Measurements from ENCODE around the gene TBC1D22A.

TBC1D22A gene

GRCh38 chr22:47032091-47032943, 269.9 kb downstream of the TBC1D22A start:
- Histone ChIP-seq H3K4me3 (IDR thresholded peaks at IDR 0.05; ENCODE audit: insufficient read depth, low read depth, low read length) (no peak overlapping the region), H3K27me3 (ENCODE audit: insufficient read depth, low read depth) (no peaks in the 10 kb centered on the region), H3K36me3 (ENCODE audit: insufficient read depth) (no peaks in the 10 kb centered on the region), H2AFZ (ENCODE audit: low read depth) (no peak overlapping the region), H4K20me1 (ENCODE audit: insufficient read depth) (no peaks in the 10 kb centered on the region), H3K4me2 (no peak overlapping the region), H3K4me1 (ENCODE audit: low read depth, poor library complexity, severe bottlenecking) (no peaks in the 10 kb centered on the region), H3K27ac (no peak overlapping the region), H3K79me2 (ENCODE audit: insufficient read depth, low read depth) (no peaks in the 10 kb centered on the region), H3K9ac (no peak overlapping the region)
- TF ChIP-seq CTCF (conservative IDR thresholded peaks at IDR 0.05; ENCODE audit: low read depth, low read length): no peak

- Histone ChIP-seq H3K79me2 (ENCODE audit: insufficient read depth, low read depth) (no peaks in the 10 kb centered on the region), H4K20me1 (ENCODE audit: insufficient read depth) (no peaks in the 10 kb centered on the region), H3K27me3 (ENCODE audit: insufficient read depth, low read depth) (no peaks in the 10 kb centered on the region), H3K4me2 (no peak overlapping the region), H3K9ac (no peak overlapping the region), H2AFZ (ENCODE audit: low read depth) (no peak overlapping the region), H3K36me3 (ENCODE audit: insufficient read depth) (no peaks in the 10 kb centered on the region), H3K27ac (no peak overlapping the region), H3K4me3 (IDR thresholded peaks at IDR 0.05; ENCODE audit: insufficient read depth, low read depth, low read length) (no peak overlapping the region), H3K4me1 (ENCODE audit: low read depth, poor library complexity, severe bottlenecking) (no peaks in the 10 kb centered on the region)
- TF ChIP-seq CTCF (conservative IDR thresholded peaks at IDR 0.05; ENCODE audit: low read depth, low read length): no peak
These were observed 270.7 kb downstream of the TBC1D22A start for GRCh38 chr22:47032956-47033647.

- Histone ChIP-seq H3K4me3 (IDR thresholded peaks at IDR 0.05; ENCODE audit: insufficient read depth, low read depth, low read length) (no peak overlapping the region), H3K36me3 (ENCODE audit: insufficient read depth) (no peaks in the 10 kb centered on the region), H3K4me1 (ENCODE audit: low read depth, poor library complexity, severe bottlenecking) (no peaks in the 10 kb centered on the region), H3K4me2 (no peak overlapping the region), H3K9ac (no peak overlapping the region), H4K20me1 (ENCODE audit: insufficient read depth) (no peaks in the 10 kb centered on the region), H2AFZ (ENCODE audit: low read depth) (no peak overlapping the region), H3K27ac (no peak overlapping the region), H3K27me3 (ENCODE audit: insufficient read depth, low read depth) (no peaks in the 10 kb centered on the region), H3K79me2 (ENCODE audit: insufficient read depth, low read depth) (no peaks in the 10 kb centered on the region)
- TF ChIP-seq CTCF (conservative IDR thresholded peaks at IDR 0.05; ENCODE audit: low read depth, low read length): no peak
These were observed 271.2 kb downstream of the TBC1D22A start for GRCh38 chr22:47033648-47034000.

- no peaks in the 10 kb centered on the region for H3K4me1 ChIP-seq (ENCODE audit: low read depth, poor library complexity, severe bottlenecking)
- no peak overlapping the region for H3K27ac ChIP-seq
- no peak overlapping the region for H3K9ac ChIP-seq
- no peak overlapping the region for H2AFZ ChIP-seq (ENCODE audit: low read depth)
- no peak overlapping the region for H3K4me3 ChIP-seq (IDR thresholded peaks at IDR 0.05; ENCODE audit: insufficient read depth, low read depth, low read length)
- no peaks in the 10 kb centered on the region for H3K79me2 ChIP-seq (ENCODE audit: insufficient read depth, low read depth)
- H3K4me2 ChIP-seq: no peak overlapping the region
- TF ChIP-seq CTCF (conservative IDR thresholded peaks at IDR 0.05; ENCODE audit: low read depth, low read length): no peak
- H4K20me1 ChIP-seq (ENCODE audit: insufficient read depth): no peaks in the 10 kb centered on the region
- no peaks in the 10 kb centered on the region for H3K36me3 ChIP-seq (ENCODE audit: insufficient read depth)
- no peaks in the 10 kb centered on the region for H3K27me3 ChIP-seq (ENCODE audit: insufficient read depth, low read depth)
These were observed 271.8 kb downstream of the TBC1D22A start for GRCh38 chr22:47034076-47034808.
